GM10248 (cell line): Measurements from ENCODE around the gene SLC5A6.

Experiments used
- CTCF ChIA-PET: fragments of 300-600 bp; sonication (Branson Sonifier 250); formaldehyde crosslinking; extraction: SDS; loops from one replicate; lab custom pipeline; 2021; ENCODE audit warnings: antibody characterized with exemption; lab: Yijun Ruan, JAX
- POLR2A ChIA-PET: fragments of 350-650 bp; sonication (Branson Sonifier 250); formaldehyde crosslinking; extraction: SDS; loops from one replicate; lab custom pipeline; 2020; ENCODE audit warnings: antibody characterized with exemption; lab: Yijun Ruan, JAX
- DNase-seq: peaks from one replicate; pipeline ENCODE4 v3.0.0; 2012; ENCODE audit errors: extremely low spot score
- TF ChIP-seq, protein P1 (sequence below): IDR thresholded peaks from 2 replicates; pipeline ENCODE4 v1.5.1; 2012; ENCODE audit warnings: mild to moderate bottlenecking, low read depth; ENCODE audit errors: extremely low read depth, missing control alignments, control extremely low read depth

Gene SLC5A6

DNA sequence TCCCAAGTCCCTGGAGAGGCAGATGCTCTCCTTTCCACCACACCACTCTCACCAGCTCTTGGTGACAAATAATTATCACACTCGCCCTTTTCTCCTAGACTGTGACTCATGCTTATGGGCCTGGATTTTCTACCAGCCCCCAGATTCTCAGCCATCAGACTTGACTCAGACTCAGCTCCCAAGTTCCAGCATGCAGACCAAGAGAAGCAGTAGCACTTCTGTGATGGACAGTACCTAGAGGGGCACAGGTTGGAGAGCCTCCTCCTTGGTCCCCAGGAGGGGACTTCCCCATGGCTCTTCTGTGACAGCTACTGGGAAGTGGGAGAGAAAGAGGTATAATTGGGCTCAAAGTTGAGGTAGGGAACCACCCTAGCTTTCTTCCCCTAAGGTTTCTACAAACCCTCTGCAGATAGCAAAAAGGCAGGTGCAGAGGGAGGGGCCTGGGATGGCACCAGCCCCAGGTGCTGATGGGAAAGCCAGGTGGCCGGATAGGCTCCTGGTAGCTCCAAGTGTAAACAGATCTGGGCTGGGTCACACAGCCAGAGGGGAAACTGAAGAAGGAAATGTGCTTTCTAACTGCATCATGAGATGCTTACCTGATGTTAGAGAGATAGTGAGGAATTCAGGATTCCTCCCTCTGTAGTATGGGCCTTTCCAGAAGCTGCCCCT is 59.1 kb downstream of the SLC5A6 start:
- ChIA-PET CTCF (interaction anchor here (0.9 to 7.1 kb wide), 7 partner anchors 11 to 129 kb away, joined by 3 to 30 read pairs (median 3); partner anchors contain the start of gene TRIM54), POLR2A (no interaction called here)
- TF ChIP-seq, protein P1, sequence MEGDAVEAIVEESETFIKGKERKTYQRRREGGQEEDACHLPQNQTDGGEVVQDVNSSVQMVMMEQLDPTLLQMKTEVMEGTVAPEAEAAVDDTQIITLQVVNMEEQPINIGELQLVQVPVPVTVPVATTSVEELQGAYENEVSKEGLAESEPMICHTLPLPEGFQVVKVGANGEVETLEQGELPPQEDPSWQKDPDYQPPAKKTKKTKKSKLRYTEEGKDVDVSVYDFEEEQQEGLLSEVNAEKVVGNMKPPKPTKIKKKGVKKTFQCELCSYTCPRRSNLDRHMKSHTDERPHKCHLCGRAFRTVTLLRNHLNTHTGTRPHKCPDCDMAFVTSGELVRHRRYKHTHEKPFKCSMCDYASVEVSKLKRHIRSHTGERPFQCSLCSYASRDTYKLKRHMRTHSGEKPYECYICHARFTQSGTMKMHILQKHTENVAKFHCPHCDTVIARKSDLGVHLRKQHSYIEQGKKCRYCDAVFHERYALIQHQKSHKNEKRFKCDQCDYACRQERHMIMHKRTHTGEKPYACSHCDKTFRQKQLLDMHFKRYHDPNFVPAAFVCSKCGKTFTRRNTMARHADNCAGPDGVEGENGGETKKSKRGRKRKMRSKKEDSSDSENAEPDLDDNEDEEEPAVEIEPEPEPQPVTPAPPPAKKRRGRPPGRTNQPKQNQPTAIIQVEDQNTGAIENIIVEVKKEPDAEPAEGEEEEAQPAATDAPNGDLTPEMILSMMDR = no peak
- DNase-seq = no peak

DNA sequence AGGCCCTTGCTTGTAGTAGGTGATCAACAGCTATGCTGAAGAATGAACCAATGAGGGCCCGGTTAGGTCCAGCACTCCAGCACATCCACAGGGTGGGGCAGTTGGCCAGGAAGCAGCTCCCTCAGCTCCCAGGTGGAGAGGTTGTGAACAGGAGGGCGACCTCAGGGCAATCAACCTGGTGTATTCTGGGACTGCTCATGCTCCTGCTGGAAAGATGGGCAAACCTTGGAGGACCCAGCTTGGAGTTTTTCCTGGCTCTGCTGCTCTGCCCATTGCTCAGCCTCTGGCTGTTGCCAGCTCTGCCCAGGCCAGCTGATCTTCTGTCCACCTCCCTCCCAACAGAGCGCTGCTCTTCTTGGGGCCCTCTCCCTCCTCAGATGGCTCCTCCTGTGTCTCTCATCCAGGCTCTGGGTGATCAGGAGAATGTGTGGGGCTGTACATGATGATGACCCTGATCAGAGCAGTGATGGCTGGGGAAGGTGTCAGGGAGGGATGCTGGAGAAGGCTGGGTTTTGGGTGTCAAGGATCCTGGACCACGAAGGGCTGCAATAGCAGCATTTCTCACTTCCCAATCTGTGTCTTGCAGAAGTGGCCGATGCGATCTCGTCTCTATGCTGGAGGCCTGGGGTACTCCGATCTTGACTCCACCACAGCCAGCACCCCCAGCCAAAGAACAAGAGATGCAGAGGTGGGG is 59.8 kb downstream of the SLC5A6 start:
- ChIA-PET POLR2A (interaction anchor here (0.6 kb wide), 1 partner anchor 40 kb away, joined by 3 read pairs; no protein-coding TSS in a partner anchor), CTCF (interaction anchor here (0.9 to 7.1 kb wide), 8 partner anchors 10 to 130 kb away, joined by 3 to 30 read pairs (median 4); partner anchors contain the start of gene TRIM54)
- TF ChIP-seq, protein P1 = no peak
- DNase-seq = no peak

DNA sequence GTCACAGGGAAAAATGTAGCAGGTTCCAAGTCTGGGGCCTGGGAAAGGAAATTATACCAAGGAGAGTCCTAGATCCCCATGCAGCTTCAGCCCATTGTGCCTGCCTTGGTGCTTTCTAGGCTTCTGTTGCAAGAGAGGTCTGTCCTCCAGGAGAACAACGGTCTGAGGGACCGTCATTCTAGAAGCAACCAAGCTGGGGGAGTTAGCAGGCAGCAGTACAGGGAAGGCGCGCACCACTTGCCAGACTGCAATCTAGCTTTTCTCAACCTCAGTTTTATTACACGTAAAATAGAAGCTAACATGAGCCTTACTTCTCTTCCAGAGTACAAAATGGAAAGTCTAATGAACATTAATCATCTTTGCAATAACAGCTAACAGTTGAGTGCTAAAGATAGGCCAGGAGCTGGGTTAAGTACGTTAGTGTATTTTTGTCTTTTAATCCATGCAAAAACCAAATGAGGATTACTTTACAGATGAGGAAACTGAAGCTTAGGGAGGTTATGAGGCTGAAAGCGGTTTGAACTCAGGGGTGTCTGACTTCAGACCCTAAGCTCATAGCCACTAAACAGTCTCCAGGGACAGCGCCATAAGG is 61.3 kb downstream of the SLC5A6 start:
- ChIA-PET CTCF (interaction anchor here (0.8 to 7.1 kb wide), 4 partner anchors 17 to 129 kb away, joined by 3 to 30 read pairs (median 5); no protein-coding TSS in a partner anchor), POLR2A (no interaction called here)
- DNase-seq = no peak
- TF ChIP-seq, protein P1 = no peak
